IPS-18c (cell line): ENCODE data around the gene SNRK.

Experiments used
- H3K4me3 ChIP-seq: 2 replicates; pipeline ENCODE4 v1.7.0; 2013; ENCODE audit warnings: low read depth, mild to moderate bottlenecking, low read length, moderate library complexity; ENCODE audit not compliant: insufficient read depth
- H3K9me3 ChIP-seq: one replicate; pipeline ENCODE4 v1.6.1; 2013; ENCODE audit warnings: mild to moderate bottlenecking, low read length, moderate library complexity; ENCODE audit not compliant: control insufficient read depth, insufficient read depth

Gene SNRK

DNA sequence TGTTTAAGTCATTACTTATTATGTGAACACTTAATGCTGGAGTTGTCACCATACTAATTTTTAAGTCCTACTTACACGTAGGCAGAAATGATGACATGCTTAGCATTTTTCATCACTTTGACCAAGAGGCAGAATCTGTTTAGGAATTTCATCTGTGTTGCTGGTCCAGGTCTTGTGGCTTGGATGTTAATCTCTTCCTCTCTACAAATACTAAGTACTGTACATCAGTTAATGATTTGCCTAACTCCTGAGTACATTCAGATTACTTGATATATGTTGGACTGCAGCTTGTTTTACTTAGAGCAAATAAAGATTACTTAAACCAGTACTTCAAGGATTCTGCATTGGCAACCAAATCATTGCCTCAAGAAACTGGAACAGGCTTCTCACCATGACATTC lies 8.6 kb downstream of the SNRK start:
- no peak overlapping the region for H3K4me3 ChIP-seq

DNA sequence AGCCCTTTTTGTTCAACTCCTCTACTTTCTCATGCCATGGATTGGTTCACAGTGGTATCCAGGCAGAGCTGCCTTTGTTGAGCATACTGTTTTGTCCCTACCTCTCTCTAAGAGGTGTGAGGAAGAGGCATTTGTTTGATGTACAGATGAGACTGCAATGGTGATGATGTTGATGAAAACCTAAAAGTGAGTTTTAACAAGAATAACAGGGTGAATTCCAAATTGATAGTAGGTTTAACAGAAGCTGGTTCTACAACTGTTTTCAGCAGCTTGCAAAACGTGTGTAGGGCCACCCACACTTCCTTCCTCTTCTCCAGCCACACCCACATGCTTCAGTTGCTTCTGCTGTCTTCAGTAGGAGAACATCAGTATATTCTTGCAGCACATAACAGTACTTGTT lies 10.2 kb downstream of the SNRK start:
- no peak overlapping the region for H3K4me3 ChIP-seq
- no peaks in the 10 kb centered on the region for H3K9me3 ChIP-seq

More for the DNA sequence above, 8.6 kb downstream of the SNRK start:
- no peaks in the 10 kb centered on the region for H3K9me3 ChIP-seq

DNA sequence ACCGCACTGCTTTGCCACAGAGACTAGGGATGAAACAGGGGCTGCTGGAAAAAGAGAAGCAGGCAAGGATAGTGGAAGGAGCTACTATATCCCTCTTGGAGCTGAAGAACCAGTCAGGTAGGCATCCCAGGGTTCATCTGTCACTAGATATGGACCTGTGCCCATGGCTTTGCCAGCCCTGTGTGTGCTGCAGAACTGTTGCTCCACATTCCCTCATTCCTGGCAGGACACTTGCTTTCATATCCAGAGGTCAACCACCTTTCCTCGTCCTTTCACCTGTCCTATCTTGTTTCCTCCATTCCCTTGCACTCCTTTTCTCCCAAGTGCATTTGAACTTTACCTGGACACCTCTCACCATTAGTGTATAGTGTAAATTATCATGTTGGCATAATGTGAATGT lies 12.0 kb downstream of the SNRK start:
- no peak overlapping the region for H3K4me3 ChIP-seq

GRCh38 chr3:43298761-43299160 lies 12.4 kb downstream of the SNRK start:
- H3K4me3 ChIP-seq: no peak overlapping the region
- no peaks in the 10 kb centered on the region for H3K9me3 ChIP-seq

More for the DNA sequence above, 12.0 kb downstream of the SNRK start:
- no peaks in the 10 kb centered on the region for H3K9me3 ChIP-seq

GRCh38 chr3:43302116-43302880 lies 16.0 kb downstream of the SNRK start:
- H3K9me3 ChIP-seq: no peaks in the 10 kb centered on the region
- H3K4me3 ChIP-seq: no peak overlapping the region

DNA sequence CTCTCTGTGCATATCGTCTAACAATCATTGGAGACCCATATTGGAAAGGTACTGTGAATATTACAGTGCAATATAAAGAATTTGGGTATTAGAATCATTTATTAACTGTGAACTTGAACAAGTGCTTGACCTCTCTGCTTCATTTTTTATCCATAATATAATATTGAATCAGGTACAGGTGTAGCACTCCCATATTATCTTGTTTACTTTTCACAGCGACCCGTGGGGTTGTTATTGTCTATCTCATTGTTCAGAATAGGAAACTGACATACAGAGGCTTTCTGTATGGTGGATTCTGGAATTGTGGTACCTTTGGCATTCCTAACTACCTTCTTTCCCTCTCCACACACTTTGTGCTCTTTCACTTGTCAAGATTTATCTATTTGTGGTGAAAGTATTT lies 17.8 kb downstream of the SNRK start:
- H3K4me3 ChIP-seq: no peak overlapping the region

GRCh38 chr3:43307226-43307625 lies 20.9 kb downstream of the SNRK start:
- Histone ChIP-seq H3K9me3 (no peaks in the 10 kb centered on the region), H3K4me3 (no peak overlapping the region)

More for the DNA sequence above, 17.8 kb downstream of the SNRK start:
- H3K9me3 ChIP-seq: no peaks in the 10 kb centered on the region

- Histone ChIP-seq H3K9me3 (no peaks in the 10 kb centered on the region), H3K4me3 (no peak overlapping the region)
These were observed 21.3 kb downstream of the SNRK start for GRCh38 chr3:43307649-43308048.

DNA sequence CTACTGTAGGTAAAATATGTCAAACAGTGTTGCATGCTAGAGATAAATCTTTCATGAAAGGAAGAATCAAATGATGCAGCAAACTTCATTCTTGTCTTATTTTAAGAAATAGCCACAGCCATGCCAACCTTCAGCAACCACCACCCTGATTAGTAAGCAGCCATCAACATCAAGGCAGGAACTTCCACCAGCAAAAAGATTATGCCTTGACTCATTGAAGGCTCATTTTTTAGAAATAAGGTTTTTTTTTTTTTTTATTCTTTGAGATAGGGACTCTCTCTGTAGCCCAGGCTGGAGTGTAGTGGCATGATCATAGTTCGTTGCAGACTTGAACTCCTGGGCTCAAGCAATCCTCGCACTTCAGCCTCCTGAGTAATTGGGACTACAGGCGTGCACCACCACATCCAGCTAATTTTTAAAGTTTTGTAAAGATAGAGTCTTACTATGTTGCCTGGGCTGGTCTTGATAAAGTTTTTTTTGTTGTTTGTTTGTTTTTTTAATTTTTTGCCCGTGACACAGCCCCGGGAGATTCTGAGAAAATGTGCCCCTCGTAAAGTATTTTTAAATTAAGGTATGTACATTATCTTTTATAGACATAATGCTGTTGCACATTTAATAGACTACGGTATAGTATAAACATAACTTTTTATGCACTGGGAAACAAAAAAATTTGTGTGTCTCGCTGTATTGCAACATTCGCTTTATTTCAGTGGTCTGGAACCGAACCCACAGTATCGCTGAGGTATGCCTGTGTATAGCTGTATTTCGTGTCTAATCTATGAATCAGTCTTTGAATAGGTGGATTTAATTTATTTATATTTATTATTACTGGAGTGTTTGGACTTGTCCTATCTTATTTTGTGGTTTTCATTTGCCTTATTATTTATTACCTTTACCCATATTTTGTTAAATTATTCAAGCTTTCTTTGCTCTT lies 23.3 kb downstream of the SNRK start:
- H3K9me3 ChIP-seq: no peaks in the 10 kb centered on the region
- H3K4me3 ChIP-seq: no peak overlapping the region

DNA sequence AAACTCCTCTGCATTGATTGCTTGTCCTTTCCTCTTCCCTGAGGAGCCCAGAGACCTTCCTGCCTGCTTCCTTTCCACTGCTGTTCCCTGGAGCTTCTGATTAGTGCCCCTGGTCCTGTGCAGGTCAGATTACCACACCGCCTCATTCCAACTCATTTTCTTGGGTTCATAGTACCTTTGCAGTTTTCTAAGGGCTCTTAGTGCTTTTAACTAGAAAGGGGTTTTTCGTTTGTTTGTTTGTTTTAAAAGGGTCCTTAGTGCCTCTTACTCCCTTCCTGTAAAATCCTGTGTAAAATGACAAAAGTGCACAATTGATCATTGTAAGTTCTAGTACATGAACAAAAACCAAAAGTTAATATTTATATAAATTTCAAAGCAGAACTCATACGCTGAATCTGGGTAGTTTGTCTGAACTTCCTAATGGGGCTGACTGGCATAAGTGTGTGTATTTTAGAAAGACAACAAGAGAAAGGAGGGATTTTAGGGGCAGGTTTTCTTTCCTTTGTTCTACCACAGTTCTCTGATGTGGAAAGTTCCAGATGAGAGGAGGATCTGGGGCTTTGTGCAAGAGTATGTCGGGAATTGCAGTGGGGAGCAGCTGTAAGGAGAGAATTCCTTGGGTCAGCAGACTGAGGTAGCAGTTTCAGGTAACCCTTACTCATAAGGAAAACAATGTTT lies 30.6 kb downstream of the SNRK start:
- no peak overlapping the region for H3K4me3 ChIP-seq
- H3K9me3 ChIP-seq: no peaks in the 10 kb centered on the region

DNA sequence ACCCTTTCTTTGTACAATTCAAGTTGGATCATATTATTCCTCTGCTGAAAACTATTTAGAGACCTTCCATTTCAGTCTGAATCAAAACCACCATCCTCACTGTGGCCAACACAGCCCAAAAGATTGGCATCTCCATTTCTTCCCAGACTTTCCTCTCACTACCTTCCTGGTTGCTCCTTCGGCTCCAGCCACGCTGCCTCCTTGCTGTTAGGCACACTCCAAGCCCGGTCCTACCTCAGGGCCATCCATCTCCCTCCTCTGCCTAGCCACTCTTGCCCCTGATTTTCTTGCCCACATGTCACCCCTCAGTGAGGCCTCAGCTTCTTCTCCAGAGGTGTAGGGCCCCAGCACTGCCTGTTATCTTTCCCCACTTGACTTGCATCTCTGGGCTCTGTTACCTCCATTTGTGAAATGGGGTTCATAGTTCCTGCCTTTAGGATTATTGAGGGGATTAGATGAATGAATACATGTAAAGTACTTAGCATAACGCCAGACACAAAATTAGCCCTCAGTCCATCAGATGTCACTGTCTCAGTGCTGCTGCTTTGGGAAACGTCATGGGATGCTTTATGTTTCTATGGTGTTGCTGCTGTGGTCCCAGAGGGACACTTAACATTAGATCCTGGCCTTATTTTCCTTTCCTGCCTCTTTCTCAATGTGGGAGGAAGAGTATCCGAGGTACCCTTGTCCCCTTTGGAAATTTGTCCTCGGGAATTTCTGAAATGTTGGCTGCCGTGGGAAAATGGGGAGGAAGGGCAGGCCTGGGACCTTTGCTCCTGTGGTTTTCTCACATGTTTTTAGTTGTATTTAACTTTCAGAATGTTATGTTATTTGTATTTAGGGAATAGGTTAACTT lies 31.3 kb downstream of the SNRK start:
- no peaks in the 10 kb centered on the region for H3K9me3 ChIP-seq
- no peak overlapping the region for H3K4me3 ChIP-seq

- no peak overlapping the region for H3K4me3 ChIP-seq
- no peaks in the 10 kb centered on the region for H3K9me3 ChIP-seq
These were observed 33.0 kb downstream of the SNRK start for GRCh38 chr3:43319376-43319775.

- Histone ChIP-seq H3K4me3 (no peak overlapping the region), H3K9me3 (no peaks in the 10 kb centered on the region)
These were observed 33.5 kb downstream of the SNRK start for GRCh38 chr3:43319794-43320193.

DNA sequence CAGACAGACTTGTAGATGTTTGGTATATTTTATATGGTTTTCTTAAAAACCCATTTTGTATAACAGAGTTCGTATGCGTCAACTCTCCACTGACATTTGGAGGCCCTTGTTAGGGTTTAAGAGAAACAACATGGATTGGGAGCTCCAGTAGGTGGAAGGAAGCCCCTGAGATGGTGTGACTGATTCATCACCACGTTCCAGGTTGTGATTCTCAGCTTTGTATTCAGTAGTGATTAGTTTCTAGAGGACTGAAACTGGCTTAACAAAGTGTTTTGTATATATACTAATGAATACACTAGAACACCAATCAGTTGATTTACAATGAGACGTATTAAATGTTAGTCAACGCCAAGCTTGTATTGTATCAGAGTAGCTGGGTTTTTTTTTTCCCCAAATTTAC lies 33.9 kb downstream of the SNRK start:
- no peaks in the 10 kb centered on the region for H3K9me3 ChIP-seq
- H3K4me3 ChIP-seq: no peak overlapping the region

DNA sequence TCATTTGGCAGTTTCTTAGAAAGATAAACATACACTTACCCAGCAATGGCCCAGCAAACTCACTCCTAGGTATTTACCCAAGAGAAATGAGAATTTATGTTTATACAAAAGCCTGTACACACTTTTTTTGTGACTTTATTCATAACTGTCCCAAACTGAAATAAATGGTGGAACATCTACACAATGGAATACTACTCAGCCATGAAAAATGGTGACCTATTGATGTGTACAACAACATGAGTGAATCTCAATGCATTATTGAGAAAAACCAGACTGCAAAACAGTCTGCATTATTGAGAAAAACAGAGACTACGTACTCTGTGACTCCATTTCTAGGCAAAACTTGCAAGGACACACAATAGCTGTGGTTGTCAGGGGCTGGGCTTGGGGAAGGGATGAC lies 37.2 kb downstream of the SNRK start:
- H3K9me3 ChIP-seq: no peaks in the 10 kb centered on the region
- no peak overlapping the region for H3K4me3 ChIP-seq

DNA sequence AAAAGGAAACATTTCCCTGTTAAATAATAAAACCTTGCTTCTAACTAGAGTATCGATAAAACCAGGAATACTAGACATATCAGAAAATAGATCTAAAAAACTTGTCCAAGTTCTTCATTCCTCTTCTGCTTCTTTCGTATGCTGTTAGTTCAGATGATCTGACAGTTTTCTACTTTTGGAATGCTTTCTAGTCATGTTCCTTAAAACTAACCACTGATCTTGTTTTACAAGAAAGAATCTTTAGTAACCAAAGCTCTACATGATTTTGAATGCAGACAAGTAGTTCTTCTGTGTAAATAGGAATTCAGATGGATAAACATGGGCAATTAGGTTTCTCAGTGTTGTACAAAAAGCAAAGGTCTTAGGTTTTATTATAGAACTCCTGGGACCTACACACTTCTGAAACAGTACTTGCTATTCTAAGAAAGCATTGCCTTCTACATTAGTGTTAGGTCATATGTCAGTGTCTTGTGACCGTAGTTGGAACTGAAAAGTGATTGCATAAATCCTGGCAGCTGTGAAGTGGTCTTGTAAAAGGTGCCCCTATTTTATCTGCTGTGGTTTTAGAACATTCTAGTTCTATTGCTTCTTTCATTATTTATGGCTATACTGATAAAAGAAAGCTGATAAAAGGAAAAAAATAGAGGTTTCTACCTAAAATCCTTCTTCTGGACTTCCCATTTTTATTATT lies 40.7 kb downstream of the SNRK start:
- H3K4me3 ChIP-seq: no peak overlapping the region

More for the DNA sequence above, 40.7 kb downstream of the SNRK start:
- H3K9me3 ChIP-seq: no peaks in the 10 kb centered on the region
